Measurements from ENCODE around the gene CPNE1.
"Not testable (repeated sequence)": the region's sequence is repeated elsewhere in the genome, so short reads cannot be mapped to it uniquely, and the experiment has no call there.

Gene CPNE1

DNA sequence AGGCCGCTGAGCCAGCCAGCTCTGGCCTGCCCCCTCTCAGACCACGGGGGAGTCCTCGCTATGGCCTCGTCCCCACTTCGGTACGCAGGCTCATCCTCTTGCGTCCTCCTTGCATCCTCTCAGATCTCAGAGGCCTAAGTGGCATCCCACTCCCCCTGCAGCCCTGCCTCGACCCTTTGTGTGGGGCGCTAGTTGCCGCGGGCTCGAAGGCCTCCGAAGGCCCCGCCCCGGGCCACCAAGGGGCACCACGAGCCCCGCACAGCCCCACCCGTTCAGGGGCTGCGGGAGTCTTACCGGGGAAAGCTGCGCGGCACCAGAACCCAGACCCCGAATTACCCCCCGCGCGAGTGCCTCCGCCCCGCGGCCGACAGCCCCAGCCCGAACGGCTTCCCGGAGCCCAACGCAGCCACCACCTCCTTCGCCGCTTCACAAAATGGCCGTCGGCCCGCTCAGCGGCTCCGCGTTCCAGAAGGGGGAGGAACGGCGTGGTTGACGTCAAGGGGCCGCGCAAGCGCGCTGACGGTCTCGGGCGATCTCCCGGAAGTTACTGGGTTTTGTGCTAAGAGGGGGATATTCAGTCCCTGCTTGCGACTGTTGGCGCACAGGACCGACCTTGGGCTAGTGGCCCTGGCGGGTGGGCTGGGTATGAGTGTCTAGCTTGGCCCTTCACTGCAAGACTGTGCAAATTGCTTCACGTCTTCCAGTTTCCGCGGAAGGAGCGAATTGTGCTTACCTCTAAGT lies at the start of gene CPNE1, which contains the start of gene RBM12:
Gene CPNE1, minus strand, starts transcription at position 435 of the 741 bp plus-strand sequence. CDS start 31,977 bp downstream, outside the sequence.
Gene RBM12, minus strand, starts transcription at position 435 of the 741 bp plus-strand sequence. CDS start 9,578 bp downstream, outside the sequence.
- DNase-seq, result peak; percentile 98

DNA sequence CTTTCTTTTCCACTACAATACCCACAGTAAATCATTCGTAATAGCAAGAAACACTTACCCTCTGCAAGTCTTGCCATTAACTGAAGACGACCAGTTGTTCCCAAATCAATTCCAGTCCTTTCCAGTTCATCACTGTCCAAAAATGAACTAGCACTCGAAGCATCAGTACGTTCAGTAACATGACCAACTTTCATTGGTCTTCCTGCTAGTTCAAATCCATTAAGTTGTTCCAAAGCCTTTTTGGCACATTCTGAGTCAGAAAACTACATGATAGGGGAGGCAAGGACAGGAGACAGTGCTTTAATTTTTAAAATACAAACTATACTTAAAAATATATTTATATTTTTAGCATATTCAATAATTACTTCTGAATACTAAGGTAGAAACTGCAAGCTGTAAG lies 49.4 kb upstream of the CPNE1 start:
- no peak for DNase-seq

DNA sequence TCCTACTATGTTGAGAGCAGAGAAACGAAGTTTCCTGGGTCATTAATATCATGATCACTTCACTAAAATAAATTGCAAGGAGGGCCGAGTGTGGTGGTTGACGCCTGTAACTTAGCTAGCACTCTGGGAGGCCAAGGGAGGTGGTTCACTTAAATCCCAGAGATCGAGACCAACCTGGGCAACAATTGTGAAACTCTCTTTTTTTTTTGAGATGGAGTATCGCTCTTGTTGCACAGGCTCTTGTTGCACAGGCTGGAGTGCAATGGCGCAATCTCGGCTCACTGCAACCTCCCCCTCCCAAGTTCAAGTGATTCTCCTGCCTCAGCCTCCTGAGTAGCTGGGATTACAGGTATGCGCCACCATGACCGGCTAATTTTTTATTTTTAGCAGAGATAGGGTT lies 48.4 kb upstream of the CPNE1 start:
- not testable (repeated sequence) for DNase-seq

DNA sequence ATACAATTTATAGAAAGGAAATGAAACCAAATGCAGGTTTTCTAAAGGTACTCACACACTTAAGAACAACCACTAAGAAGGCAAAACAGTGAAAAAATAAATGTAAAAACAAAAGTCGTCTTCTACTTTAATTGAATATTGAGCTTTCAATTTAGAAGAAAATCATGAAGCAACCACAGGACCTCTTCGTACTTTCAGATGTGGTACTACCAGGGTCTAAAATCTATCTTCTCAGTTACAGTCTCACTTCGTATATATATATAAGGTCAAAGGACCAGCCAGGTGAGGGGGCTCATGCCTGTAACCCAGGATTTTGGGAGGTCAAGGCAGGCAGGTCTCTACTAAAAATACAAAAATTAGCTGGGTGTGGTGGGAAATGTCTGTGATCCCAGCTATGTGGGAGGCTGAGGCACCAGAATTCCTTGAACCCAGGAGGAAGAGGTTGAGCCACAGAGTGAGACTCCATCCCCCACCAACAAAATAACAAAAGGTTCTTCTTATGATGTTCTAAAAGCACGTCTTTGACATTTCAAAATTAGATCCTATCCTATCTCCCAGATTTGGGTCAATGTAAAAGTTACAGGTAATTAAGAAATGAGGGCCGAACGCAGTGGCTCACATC lies 47.0 kb upstream of the CPNE1 start:
- no peak for DNase-seq

DNA sequence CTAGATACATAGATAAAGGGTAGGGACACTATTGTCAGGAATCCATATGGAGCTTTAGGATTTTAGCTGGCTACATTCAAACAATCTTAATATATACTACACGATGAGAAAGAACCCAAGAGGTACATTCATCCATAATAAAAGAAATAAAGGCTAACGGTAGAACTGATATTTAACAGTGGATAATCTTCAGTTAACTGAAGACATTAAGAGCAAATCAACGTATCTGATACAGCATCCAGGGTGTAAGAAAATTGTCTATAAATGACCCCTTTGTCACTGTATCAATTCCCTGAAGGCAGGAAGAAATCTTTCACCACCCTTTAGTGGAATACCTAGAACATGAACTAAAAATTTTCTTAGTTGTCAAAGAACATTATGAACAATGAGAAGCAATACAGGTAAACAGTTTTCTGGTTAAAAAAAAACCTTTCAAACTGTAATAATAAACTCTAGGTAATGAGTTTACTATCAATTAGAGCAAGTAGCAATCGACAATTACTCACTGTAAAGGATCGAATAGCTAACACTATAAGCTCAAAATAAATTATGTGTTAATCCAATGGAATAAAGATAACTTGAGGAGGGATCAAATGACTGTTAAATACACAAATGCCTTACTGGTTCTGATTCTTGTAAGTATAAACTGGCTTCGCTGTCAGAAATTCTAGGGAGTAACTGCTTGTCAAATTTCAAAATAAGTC lies 46.3 kb upstream of the CPNE1 start:
- no peak for DNase-seq

DNA sequence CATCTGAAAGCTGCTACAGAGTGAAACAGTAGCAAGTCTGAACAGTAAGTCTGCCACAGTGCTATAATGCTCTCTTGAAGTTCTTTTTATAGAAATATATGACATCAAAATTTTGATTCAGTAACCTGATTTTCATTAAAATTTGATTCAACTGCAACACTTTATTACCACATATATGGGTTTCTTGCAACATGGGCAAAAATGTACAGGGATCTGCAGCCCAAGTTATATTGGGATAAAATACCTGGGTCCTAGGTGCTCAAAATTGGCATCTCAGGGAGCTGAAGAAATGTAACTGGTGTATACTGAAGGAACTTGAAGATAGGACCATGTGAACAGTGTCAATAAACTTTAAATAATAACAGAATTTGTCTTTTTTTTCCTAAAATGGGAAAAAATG lies 45.3 kb upstream of the CPNE1 start:
- DNase-seq, result no peak

DNA sequence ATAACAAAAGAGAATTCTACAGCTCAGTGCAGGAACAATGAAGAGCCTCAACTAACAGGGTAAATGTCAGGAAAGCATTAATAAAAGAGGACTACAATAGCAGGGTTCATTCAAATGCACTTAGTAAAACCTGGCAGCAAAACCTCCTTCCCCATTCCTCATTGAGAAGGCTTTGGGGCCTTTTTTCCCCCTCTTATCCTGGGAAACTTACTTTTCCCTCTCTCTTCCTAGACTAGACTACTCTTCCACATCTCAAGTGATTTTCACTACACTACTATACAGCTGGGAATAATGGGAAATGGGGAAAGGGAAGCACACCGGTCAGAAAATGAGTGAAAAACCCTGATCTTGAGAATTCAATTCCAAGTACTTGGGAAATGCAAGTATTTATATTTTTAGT lies 44.6 kb upstream of the CPNE1 start:
- no peak for DNase-seq

DNA sequence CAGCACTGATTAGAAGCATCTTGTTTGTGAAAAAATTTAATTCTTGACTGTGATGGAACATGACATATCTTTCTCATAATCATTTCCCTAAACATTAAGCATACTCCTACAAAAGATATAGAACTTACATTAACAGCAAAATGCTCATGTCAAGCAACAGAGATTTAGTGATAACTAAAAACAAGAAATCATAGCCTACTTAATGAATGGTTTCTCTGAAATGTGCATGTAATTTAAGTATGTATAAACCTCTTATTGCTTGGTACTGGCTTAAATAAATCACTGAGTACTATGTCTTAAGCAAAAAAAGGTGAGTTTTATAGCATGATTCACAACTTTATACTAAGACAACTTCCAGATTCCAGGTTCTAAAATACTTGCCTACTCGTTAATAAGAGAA lies 43.8 kb upstream of the CPNE1 start:
- no peak for DNase-seq

DNA sequence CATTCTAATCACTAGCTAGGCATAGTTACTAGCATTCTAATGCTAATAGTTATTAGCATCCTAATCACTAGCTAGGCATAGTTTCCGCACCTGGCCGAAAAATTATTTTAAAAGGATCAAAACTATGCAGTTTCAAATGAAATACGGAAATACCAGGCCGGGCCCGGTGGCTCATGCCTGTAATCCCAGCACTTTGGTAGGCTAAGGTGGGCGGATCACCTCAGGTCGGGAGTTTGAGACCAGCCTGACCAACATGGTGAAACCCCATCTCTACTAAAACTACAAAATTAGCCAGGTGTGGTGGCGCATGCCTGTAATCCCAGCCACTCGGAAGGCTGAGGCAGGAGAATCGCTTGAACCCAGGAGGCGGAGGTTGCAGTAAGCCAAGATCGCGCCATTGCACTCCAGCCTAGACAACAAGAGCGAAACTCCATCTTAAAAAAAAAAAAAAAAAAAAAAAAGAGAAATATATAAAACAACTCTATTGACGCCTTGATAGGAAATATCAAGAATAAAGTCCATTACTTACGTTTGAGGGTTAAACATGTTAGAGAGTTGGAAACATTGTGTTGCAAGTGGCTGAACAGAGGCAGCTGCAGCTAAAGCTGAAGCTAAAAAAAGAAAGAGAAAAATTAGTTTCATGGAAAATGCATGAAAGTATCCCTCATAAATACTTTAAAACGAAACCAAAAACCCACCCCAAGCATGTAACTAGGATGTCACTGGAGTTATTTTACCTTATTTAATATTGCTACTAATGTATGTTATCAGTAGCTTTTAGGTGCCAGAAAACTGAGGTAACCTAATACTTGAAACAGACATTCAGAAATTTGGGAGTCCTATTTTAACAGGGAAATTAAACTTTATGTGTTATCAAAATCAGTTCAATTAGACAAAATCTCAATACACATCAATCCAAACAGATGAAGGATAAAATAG lies 42.2 kb upstream of the CPNE1 start:
- DNase-seq, result not testable (repeated sequence)

DNA sequence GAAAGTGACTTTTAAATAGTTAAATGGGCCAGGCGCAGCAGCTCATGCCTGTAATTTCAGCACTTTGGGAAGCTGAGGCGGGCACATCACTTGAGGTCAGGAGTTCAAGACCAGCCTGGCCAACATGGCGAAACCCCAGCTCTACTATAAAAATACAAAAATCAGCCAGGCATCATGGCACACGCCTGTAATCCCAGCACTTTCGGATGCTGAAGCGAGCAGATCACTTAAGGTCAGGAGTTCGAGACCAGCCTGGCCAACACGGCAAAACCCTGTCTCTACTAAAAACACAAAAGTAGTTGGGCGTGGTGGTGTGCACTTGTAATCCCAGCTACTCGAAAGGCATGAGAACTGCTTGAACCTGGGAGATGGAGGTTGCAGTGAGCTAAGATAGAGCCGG lies 41.2 kb upstream of the CPNE1 start:
- not testable (repeated sequence) for DNase-seq

DNA sequence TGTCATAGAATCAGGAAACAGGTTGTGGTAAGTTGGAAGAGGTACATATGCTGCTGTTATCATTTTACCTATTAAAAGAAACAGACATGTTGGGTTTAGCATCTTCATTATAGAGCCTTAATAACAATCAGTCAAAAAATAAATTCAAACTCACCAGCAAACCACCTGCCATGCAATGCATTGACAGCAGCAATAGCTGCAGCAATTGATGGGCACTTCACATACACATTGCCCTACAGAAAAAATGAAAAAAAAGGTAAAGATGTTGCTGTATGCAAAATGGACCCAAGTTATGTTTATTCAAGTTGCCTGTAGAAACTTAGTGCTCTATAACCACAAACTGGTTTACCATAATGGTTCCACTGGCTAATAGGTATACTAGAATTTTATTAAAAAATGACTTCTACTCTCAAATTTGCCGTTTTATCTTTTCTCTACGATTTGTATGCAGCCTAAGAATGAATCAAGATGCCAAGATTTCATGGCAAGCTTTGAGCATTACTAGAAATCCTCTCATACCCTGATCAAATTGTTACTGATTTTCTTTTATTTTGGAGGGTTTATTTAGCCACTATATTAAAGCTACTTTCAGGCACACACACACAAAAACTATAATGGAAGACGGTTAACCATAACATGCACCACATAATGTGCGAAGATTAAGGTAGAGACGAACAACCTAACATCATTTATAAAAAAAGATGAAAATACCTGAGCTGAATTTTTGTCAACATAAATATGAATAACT lies 40.0 kb upstream of the CPNE1 start:
- DNase-seq, result no peak

DNA sequence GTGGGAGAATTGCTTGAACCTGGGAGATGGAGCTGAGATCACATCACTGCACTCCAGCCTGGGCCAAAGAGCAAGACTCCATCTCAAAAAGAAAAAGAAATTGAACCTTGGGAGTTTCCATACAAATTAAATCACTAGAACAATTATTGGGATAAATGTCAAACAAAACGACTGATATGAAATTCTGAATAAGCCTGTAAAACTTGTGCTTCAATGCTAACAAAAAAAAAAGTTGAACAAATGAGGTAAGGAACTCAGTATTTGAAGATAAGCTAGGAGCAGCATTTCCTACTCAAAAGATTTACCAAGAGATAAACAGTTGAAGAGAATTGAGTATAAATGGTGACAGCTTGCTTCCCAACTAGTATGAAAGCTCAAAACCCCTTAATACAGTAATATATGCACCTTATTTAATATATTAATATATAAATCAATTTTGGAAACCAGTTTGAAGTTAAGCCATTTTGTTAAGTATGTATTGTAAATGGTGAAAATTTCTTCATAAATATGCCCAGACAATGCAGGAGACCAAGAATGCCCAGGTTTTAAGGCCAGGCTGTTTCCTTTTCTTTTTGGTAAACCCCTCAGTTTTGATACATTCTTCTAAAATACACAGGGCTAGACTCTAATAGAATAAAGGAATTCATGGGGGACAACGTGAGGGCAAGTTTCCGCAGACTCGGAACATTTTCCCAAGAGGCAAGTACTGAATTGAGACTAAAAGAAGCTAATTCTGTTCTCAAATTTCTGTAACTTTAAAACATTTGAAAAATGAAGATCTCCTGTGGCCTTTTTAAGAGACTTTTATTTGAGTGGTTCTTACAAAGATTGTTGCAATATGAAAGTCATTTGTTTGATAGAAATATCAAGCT lies 38.4 kb upstream of the CPNE1 start:
- no peak for DNase-seq

DNA sequence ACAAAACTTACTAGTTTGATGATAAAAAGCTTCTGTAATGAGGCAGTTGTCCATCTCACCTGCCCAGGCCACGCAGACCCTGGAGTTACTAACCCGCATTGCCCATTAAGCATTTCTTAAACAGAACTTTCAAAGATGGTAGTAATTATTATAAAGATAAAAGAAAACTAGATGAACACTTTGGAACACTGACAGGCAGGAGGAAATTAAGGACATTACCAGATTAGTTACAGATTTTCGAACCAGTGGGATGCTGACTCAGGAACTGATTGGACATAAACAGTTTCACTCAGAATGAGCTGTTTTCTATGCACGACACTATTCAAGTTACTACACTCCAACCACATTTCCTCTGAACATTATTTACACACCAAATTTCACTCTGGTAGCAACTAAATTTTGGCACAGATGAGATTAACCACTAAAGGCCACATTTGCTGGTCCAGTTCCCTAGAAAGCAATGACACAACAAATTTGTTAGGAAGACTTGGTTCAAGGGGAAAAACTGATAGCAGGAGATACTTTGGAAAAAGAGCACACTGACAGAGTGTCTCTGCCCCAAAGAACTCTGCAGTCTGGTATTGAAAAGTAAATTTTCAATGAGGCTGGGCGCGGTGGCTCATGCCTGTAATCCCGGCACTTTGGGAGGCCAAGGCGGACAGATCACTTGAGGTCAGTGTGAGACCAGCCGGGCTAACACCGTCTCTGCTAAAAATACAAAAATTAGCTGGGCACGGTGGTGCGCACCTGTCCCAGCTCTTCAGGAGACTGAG lies 37.5 kb upstream of the CPNE1 start:
- no peak for DNase-seq

DNA sequence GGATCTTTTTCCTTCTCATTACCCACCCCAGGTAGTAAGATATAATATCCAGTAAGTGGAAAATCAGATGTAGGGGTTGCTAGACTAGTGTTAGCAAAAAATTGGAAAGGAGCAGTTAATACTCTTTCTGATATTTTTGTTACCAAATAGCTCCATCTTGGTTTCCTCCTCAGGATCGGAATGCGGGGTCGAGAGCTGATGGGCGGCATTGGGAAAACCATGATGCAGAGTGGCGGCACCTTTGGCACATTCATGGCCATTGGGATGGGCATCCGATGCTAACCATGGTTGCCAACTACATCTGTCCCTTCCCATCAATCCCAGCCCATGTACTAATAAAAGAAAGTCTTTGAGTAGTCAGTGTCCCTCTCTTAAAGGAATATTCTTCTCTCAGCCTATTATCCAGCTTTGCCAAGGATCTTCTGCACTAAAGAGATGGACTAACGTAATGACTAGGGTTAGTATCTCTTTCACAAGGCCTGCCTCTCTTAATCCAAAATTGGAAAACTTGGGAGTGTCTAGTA lies 36.0 kb upstream of the CPNE1 start:
- DNase-seq, result no peak

DNA sequence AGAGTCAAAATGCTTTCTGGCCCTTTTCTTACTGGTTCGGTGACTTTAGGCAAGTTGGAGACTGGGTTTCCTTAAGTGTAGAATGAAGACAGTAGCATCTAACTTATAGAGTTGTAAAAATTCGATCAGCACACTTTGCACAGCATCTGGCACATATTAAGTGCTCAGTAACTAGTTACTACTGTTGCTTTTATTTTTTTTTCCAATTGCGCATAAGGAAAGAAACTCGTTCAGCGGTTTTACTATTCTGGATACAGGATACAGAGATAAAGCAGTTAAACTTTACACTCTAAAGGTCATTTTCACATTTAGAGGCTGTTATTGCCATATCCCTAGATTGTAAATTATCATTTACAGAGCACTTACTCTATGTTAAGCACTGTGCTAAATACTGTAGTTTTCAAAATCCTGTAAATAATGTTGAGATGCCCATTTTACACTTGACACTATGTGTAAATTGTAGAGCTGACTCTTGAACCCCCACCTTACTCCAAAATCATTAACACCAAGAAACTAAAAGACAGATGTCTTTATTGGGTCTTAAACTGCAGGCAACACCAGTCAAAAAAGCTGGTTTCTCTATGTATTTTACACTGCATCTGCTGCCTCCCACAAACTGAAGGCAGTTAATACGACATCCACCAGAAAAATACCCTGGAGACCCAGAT lies 35.4 kb upstream of the CPNE1 start:
- DNase-seq, result no peak

DNA sequence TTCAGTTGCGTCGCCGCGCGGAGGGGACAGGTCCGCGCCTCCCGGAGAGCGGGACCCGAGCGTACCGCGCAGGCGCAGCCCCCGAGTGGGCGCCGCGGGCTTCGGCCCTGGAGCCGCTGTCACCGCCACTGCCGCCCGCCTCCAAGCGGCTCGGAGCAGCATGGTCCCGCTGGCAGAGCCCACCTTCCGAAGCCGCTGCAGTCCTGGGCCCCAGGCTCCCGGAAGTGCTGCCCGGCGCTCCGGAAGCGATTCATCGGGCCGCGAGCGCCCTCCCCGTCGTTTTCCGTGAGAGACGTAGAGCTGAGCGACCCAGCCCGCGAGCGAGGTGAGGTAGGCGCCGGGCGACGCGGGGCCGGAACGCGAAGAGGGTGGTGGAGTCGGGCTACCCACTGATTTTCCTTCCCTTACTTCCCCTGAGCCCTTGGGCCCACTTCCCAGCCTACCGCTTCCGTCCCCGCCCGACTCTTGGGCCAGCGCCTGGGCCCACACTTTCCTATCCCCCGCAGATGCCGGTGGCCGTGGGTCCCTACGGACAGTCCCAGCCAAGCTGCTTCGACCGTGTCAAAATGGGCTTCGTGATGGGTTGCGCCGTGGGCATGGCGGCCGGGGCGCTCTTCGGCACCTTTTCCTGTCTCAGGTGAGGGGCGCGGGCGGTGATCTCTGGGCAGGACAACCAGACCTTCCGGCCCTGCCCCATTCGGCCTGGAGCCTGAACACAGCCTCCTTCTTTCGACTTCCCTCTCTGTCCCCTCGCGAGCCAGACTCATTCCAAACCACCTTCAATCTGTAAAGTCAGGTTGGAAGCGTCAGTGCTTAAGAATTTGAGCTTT lies 34.6 kb upstream of the CPNE1 start, which contains the start of the genes NFS1 and ROMO1:
Gene NFS1, minus strand, starts transcription at position 226 of the 830 bp plus-strand sequence. Its CDS starts 64 bp downstream, at position 162.
Gene ROMO1, plus strand, starts transcription at position 279 of the 830 bp plus-strand sequence. Its CDS starts 228 bp downstream, at position 507.
- peak; percentile 93 for DNase-seq

DNA sequence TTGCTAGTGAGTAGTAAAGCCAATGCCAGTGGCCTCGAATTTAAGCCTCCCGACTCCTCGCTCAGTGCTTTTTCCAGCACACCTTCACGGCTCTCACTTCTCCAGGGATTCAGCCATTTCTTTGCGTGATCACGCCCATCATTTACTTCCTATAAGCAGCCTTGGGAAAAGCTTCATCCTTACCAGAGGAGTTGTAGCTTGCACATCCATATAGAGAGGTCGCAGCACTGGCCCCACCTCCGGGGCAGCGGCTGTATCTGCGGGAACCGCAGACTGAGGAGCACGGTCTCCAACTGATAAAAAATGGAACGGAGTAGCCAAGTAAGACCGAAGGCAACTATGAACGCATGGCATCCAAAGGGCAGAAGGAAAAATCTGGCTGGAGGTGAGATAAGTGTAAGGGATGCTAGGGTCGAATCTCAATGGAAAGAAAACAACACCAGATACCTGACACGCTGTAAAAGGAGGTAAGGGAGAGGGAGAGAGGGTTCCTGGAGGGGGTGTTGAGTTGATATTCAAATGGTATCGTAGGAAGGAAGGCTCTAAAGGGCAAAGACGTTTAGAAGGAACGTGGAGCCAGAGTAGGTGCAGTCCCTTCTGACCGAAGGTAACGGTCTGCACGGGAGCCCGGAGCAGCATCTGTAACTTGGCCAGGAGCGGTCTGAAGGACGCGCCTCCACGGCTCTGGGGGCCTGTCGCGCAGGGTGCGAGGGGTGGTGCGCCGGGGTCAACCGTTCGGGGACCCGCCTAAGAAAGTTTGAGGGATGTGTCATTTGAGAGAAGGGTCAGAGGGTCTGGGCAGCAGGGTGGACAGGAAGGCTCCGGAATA lies 33.8 kb upstream of the CPNE1 start:
- peak; percentile 66 for DNase-seq
